Activated CD4-positive, alpha-beta memory T cell treated with anti-CD3 and anti-CD28 coated beads for 36 hours (primary cell): Measurements from ENCODE around the gene RNF214. TPM values are rescaled to one million over a fixed set of nuclear protein-coding genes. Genes with fewer than 3 reads are reported as not detected.

Experiments
- CTCF ChIA-PET: fragments of 350-600 bp; sonication (Branson Sonifier 250); formaldehyde crosslinking; loops from one replicate; lab custom pipeline; 2021; ENCODE audit warnings: antibody characterized with exemption, inconsistent platforms; lab: Charles Lee
- POLR2A ChIA-PET: fragments of 350-600 bp; sonication (Branson Sonifier 250); formaldehyde crosslinking; loops from one replicate; lab custom pipeline; 2021; ENCODE audit warnings: antibody characterized with exemption; lab: Charles Lee
- DNase-seq: peaks from one replicate; pipeline ENCODE4 v3.0.0-alpha.2; 2020
- H3K27ac Mint-ChIP-seq: one replicate; pipeline ENCODE4 v1.8.0; 2021; ENCODE audit warnings: mixed read lengths
- H3K27me3 Mint-ChIP-seq: one replicate; pipeline ENCODE4 v1.8.0; 2021; ENCODE audit warnings: mixed read lengths
- H3K36me3 Mint-ChIP-seq: one replicate; pipeline ENCODE4 v1.8.0; 2021; ENCODE audit warnings: mixed read lengths
- H3K4me1 Mint-ChIP-seq: one replicate; pipeline ENCODE4 v1.8.0; 2021; ENCODE audit warnings: low read depth, mixed read lengths
- H3K4me3 Mint-ChIP-seq: one replicate; pipeline ENCODE4 v1.8.0; 2021; ENCODE audit warnings: mild to moderate bottlenecking, mixed read lengths
- H3K9me3 Mint-ChIP-seq: one replicate; pipeline ENCODE4 v1.8.0; 2021; ENCODE audit warnings: mixed read lengths
- intact Hi-C: fragments of 100-400 bp; cut with micrococcal nuclease; formaldehyde crosslinking; loops from one replicate; pipeline ENCODE4 v1.15.1; 2023
- total RNA-seq, 2 experiments: library from RNA; stranded (reverse); gene quantifications; one replicate each; pipeline ENCODE4 v1.2.3, GENCODE V29; 2021

The RNF214 gene
- total RNA-seq, 2 experiments from 2014 or later: 16.9 to 18.3 TPM

- H3K9me3 Mint-ChIP-seq: no peaks in the 10 kb centered on the region
- peaks cover 1% of the 10 kb centered on the region for H3K36me3 Mint-ChIP-seq
- ChIA-PET CTCF (interaction anchor here (1.5 kb wide), 1 partner anchor 10 kb away, joined by 5 read pairs; no protein-coding TSS in a partner anchor), POLR2A (no interaction called here)
- intact Hi-C loops: no loop called here
- no peak overlapping the region for H3K4me3 Mint-ChIP-seq
- H3K27ac Mint-ChIP-seq: no peak overlapping the region
- no peak for DNase-seq
- no peaks in the 10 kb centered on the region for H3K27me3 Mint-ChIP-seq
- no peaks in the 10 kb centered on the region for H3K4me1 Mint-ChIP-seq
These were observed 42.4 kb upstream of the RNF214 start for GRCh38 chr11:117189941-117190544.

- no peak overlapping the region for H3K4me3 Mint-ChIP-seq
- no peak overlapping the region for H3K27ac Mint-ChIP-seq
- ChIA-PET POLR2A (no interaction called here), CTCF (interaction anchor here (1.2 kb wide), 1 partner anchor 11 kb away, joined by 3 read pairs; no protein-coding TSS in a partner anchor)
- DNase-seq: no peak
- no peaks in the 10 kb centered on the region for H3K4me1 Mint-ChIP-seq
- intact Hi-C loops: no loop called here
- no peaks in the 10 kb centered on the region for H3K9me3 Mint-ChIP-seq
- no peaks in the 10 kb centered on the region for H3K36me3 Mint-ChIP-seq
- H3K27me3 Mint-ChIP-seq: no peaks in the 10 kb centered on the region
These were observed 40.6 kb upstream of the RNF214 start for GRCh38 chr11:117191680-117192400.

DNA sequence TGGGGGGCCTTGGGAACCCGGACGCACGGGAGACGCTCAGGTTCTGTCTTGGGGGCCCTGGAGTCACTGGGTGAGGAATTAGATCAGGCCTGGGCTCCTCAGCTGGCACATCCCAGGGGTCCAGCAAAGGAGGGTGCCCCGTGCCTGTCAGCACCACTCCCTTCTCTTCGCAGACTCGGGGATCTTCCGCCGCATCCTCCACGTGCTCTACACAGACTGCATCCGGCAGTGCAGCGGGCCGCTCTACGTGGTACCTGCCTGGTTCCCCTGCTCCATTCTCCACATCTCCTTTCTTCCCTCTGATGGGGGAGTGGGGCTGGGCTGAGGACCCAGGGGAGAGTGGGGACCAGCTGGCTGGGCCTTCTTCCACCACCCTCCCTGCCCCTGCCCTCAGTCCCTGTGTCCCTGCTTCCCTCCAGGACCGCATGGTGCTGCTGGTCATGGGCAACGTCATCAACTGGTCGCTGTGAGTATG lies 40.0 kb upstream of the RNF214 start:
- intact Hi-C loops: no loop called here
- no peaks in the 10 kb centered on the region for H3K27me3 Mint-ChIP-seq
- no peaks in the 10 kb centered on the region for H3K9me3 Mint-ChIP-seq
- H3K27ac Mint-ChIP-seq: no peak overlapping the region
- no peak overlapping the region for H3K4me3 Mint-ChIP-seq
- POLR2A ChIA-PET: no interaction called here
- H3K36me3 Mint-ChIP-seq: no peaks in the 10 kb centered on the region
- DNase-seq: no peak
- H3K4me1 Mint-ChIP-seq: no peaks in the 10 kb centered on the region
- CTCF ChIA-PET: interaction anchor here (1.2 kb wide), 1 partner anchor 12 kb away, joined by 3 read pairs; no protein-coding TSS in a partner anchor

DNA sequence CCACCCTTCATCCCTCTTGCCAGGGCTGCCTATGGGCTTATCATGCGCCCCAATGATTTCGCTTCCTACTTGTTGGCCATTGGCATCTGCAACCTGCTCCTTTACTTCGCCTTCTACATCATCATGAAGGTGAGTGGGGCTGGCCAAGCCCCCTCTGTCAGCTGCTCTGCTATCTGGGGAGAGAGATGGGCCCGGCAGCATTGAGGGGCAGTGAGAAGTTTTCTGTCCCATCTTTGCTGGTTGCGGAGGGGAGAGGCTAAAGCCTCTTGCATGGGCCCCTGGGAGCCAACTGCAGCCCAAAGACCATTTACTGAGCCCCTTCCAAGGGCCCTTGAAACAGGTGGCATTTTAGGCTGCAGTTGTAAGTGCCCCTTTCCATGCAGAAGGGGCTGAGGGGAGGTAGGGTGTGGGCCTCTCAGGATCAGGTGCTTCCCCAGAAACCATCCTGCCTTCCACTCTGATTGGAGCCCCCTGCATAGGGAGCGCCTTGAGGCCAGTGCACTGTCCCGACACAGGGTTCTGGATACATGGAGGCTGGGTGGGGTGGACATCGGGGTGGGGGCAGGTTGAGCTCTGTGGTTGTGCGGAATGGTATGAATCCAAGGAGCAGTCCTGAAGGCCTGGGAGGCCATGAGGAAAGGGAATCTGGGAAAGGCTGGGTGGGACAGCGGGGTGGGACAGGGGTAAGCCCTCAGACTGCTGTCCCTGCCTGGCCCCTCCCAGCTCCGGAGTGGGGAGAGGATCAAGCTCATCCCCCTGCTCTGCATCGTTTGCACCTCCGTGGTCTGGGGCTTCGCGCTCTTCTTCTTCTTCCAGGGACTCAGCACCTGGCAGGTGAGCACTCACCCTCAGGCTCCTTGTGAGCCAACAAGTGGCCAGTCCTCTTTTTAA lies 39.1 kb upstream of the RNF214 start:
- DNase-seq: no peak
- H3K27ac Mint-ChIP-seq: no peak overlapping the region
- H3K36me3 Mint-ChIP-seq: peaks cover 4% of the 10 kb centered on the region
- ChIA-PET CTCF (interaction anchor here (1.6 kb wide), 1 partner anchor 33 kb away, joined by 4 read pairs; no protein-coding TSS in a partner anchor), POLR2A (no interaction called here)
- H3K9me3 Mint-ChIP-seq: no peaks in the 10 kb centered on the region
- no peaks in the 10 kb centered on the region for H3K4me1 Mint-ChIP-seq
- H3K4me3 Mint-ChIP-seq: no peak overlapping the region
- intact Hi-C loops: no loop called here
- no peaks in the 10 kb centered on the region for H3K27me3 Mint-ChIP-seq

DNA sequence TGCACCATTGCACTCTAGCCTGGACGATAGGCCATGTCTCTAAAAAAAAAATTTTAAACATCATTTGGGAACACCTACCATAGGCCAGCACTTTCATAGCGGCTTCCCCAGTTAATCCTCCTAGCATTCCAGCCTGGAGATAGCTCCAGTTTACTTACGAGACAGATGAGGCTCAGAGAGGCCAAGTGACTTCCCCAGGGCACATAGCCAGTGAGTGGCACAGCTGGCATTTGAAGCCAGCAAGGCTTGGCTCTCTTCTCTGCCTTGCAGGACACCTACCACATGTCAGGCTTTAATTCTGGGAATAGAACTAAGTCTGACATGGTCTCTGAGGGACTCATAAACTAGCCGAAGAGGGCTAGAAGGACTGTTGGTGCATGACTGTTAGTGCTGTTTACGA lies 38.2 kb upstream of the RNF214 start:
- DNase-seq: no peak
- peaks cover 4% of the 10 kb centered on the region for H3K36me3 Mint-ChIP-seq
- no peak overlapping the region for H3K4me3 Mint-ChIP-seq
- H3K27ac Mint-ChIP-seq: no peak overlapping the region
- intact Hi-C loops: no loop called here
- ChIA-PET CTCF (interaction anchor here (1.6 kb wide), 1 partner anchor 32 kb away, joined by 4 read pairs; no protein-coding TSS in a partner anchor), POLR2A (no interaction called here)
- H3K9me3 Mint-ChIP-seq: no peaks in the 10 kb centered on the region
- no peaks in the 10 kb centered on the region for H3K27me3 Mint-ChIP-seq
- no peaks in the 10 kb centered on the region for H3K4me1 Mint-ChIP-seq

DNA sequence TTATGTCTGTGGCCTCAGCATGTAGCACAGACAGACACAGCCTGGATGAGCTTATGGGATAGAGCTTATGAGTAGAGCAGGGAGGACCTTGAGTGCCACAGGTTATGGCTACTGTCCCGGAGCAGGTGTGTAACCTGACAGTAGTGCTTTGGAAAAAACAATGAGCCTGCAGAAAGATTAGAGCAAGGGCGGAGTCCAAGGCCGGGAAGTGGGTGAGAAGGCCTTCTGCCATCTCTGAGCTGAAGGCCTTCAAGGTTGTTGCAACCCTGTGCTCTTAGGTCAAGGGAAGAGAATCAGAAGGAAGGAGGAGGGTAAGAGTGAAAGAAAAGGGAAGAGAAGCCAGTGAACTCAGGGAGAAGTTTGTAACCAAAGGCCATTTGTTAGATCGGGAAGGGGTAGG lies 37.2 kb upstream of the RNF214 start:
- Mint-ChIP-seq H3K36me3 (peaks cover 4% of the 10 kb centered on the region), H3K9me3 (no peaks in the 10 kb centered on the region), H3K27me3 (no peaks in the 10 kb centered on the region), H3K27ac (no peak overlapping the region), H3K4me1 (no peaks in the 10 kb centered on the region), H3K4me3 (no peak overlapping the region)
- ChIA-PET CTCF (interaction anchor here (1.6 kb wide), 1 partner anchor 31 kb away, joined by 4 read pairs; no protein-coding TSS in a partner anchor), POLR2A (no interaction called here)
- DNase-seq: no peak
- intact Hi-C loops: no loop called here

- DNase-seq: no peak
- no peaks in the 10 kb centered on the region for H3K4me1 Mint-ChIP-seq
- peaks cover 4% of the 10 kb centered on the region for H3K36me3 Mint-ChIP-seq
- ChIA-PET CTCF (no interaction called here), POLR2A (no interaction called here)
- H3K27ac Mint-ChIP-seq: no peak overlapping the region
- intact Hi-C loops: no loop called here
- H3K4me3 Mint-ChIP-seq: no peak overlapping the region
- H3K27me3 Mint-ChIP-seq: no peaks in the 10 kb centered on the region
- no peaks in the 10 kb centered on the region for H3K9me3 Mint-ChIP-seq
These were observed 36.7 kb upstream of the RNF214 start for GRCh38 chr11:117195761-117196160.

DNA sequence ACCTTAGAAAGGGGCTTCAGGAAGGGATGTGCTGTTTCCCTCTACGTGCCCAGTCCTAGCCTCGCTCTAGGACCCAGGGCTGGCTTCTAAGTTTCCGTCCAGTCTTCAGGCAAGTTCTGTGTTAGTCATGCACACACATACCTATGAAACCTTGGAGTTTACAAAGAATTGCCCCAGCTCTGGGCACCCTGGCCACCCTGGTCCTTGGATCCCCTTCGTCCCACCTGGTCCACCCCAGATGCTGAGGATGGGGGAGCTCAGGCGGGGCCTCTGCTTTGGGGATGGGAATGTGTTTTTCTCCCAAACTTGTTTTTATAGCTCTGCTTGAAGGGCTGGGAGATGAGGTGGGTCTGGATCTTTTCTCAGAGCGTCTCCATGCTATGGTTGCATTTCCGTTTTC lies 35.5 kb upstream of the RNF214 start:
- Mint-ChIP-seq H3K9me3 (no peaks in the 10 kb centered on the region), H3K27me3 (no peaks in the 10 kb centered on the region), H3K36me3 (peaks cover 4% of the 10 kb centered on the region), H3K27ac (no peak overlapping the region), H3K4me1 (no peaks in the 10 kb centered on the region), H3K4me3 (no peak overlapping the region)
- intact Hi-C loops: no loop called here
- DNase-seq: no peak
- CTCF ChIA-PET: interaction anchor here (1.0 to 1.3 kb wide), 3 partner anchors 19 to 29 kb away, joined by 3 read pairs; partner anchors contain the start of gene SIDT2
- POLR2A ChIA-PET: no interaction called here

DNA sequence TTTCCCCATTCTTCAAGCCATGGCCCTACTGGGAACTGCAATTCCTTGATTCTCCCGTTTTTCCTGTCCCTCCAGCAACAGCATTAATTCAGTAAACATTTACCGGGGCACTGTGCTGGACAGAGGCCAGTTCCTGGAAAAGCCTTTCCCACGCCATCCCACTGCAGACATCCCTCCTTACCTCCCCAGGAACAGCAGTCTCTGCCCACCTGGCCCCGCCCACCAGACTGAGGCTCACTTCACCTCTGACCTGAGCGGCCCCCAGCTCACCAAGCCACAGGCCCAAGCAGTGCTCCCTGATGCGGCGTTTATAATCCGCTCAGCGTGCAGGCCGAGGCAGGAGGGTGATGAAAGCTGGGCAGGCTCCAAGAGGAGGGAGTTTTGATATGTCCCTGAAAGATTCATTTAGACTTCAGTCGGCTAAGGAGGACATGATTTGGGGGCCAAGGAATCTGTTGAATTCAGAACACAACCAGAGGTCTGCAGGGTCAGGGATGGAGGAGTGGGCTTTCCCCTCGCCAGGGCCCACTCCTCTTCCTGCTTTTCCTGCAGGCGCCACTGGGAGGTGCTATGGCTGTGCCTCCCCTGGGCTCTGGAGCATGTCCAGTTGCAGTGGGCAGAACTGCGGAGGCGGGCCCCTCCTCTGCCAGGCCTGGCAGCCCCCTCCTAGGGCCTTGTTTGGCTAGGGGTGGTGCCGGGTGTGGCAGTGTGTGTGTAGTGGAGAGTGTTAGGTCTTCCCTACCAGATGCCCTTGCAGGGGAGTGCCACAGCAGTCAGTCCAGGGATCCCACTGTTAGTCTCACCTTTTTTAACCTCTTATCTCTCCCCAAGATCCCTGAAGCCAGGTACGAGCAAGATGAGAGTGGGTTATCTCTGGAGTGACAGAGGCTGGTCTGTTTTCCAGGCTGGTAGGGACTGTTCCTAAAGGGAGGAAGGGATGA lies 34.7 kb upstream of the RNF214 start:
- no peaks in the 10 kb centered on the region for H3K27me3 Mint-ChIP-seq
- no peak overlapping the region for H3K4me3 Mint-ChIP-seq
- intact Hi-C loops: no loop called here
- no peaks in the 10 kb centered on the region for H3K4me1 Mint-ChIP-seq
- H3K9me3 Mint-ChIP-seq: no peaks in the 10 kb centered on the region
- ChIA-PET POLR2A (no interaction called here), CTCF (interaction anchor here (1.0 to 1.3 kb wide), 3 partner anchors 19 to 28 kb away, joined by 3 read pairs; partner anchors contain the start of gene SIDT2)
- H3K27ac Mint-ChIP-seq: no peak overlapping the region
- H3K36me3 Mint-ChIP-seq: peaks cover 4% of the 10 kb centered on the region
- no peak for DNase-seq

GRCh38 chr11:117198613-117199012 lies 33.9 kb upstream of the RNF214 start:
- no peaks in the 10 kb centered on the region for H3K4me1 Mint-ChIP-seq
- ChIA-PET POLR2A (no interaction called here), CTCF (no interaction called here)
- H3K4me3 Mint-ChIP-seq: no peak overlapping the region
- no peaks in the 10 kb centered on the region for H3K27me3 Mint-ChIP-seq
- H3K9me3 Mint-ChIP-seq: no peaks in the 10 kb centered on the region
- H3K36me3 Mint-ChIP-seq: peaks cover 8% of the 10 kb centered on the region
- no peak overlapping the region for H3K27ac Mint-ChIP-seq
- DNase-seq: no peak
- intact Hi-C loops: no loop called here
